ENCODE results near the gene KRTAP9-7.

Gene KRTAP9-7

GRCh38 chr17:41322094-41322902 is 46.8 kb downstream of the KRTAP9-7 start:
- no peak for DNase-seq

GRCh38 chr17:41322903-41323895 is 47.7 kb downstream of the KRTAP9-7 start:
- no peak for DNase-seq

GRCh38 chr17:41324180-41325075 is 48.9 kb downstream of the KRTAP9-7 start:
- DNase-seq, result peak; percentile 33

GRCh38 chr17:41325126-41325525 is 49.6 kb downstream of the KRTAP9-7 start:
- no peak for DNase-seq

- DNase-seq, result no peak
Observed at GRCh38 chr17:41325611-41326010, 50.1 kb downstream of the KRTAP9-7 start.

Measured in right kidney (tissue), 1 donor.